Thoracic aorta (tissue), 2 donors: ENCODE data around the gene PKD1. TPM values are rescaled to one million over a fixed set of nuclear protein-coding genes. Genes with fewer than 3 reads are reported as not detected.

ENCODE experiments used
- ATAC-seq: fragments of 150-250 bp; one replicate; pipeline ENCODE4 v1.8.0; 2017; ENCODE audit warnings: low read depth; ENCODE audit not compliant: insufficient number of reproducible peaks, low FRiP score
- DNase-seq: peaks from one replicate; pipeline ENCODE4 v3.0.0-alpha.2; 2020; ENCODE audit warnings: low spot score
- H3K27ac ChIP-seq, 2 donors: fragments of 200-600 bp; sonication (generic); 1 replicate in 1 of 2; 2 replicates in 1 of 2; pipeline ENCODE4 v1.5.1; 2016; ENCODE audit warnings: mild to moderate bottlenecking in 2 of 2, moderate library complexity in 2 of 2
- H3K27me3 ChIP-seq: fragments of 200-600 bp; sonication (generic); replicated peaks from 2 replicates; pipeline ENCODE4 v1.6.0; 2016; ENCODE audit warnings: mild to moderate bottlenecking; ENCODE audit not compliant: insufficient read depth
- H3K36me3 ChIP-seq: fragments of 200-600 bp; sonication (generic); one replicate; pipeline ENCODE4 v1.5.1; 2016
- H3K4me1 ChIP-seq, 2 donors: fragments of 200-600 bp; sonication (generic); 1 replicate in 1 of 2; 2 replicates in 1 of 2; pipeline versions ENCODE4 v1.5.1 to v1.6.0; 2016; ENCODE audit warnings: low read depth in 2 of 2, mild to moderate bottlenecking in 1 of 2; ENCODE audit not compliant: control insufficient read depth in 1 of 2
- H3K4me3 ChIP-seq: fragments of 200-600 bp; sonication (generic); 2 replicates; pipeline ENCODE4 v1.5.1; 2016; ENCODE audit warnings: mild to moderate bottlenecking
- H3K9me3 ChIP-seq: fragments of 200-600 bp; sonication (generic); 2 replicates; pipeline ENCODE4 v1.5.1; 2016
- CTCF ChIP-seq: fragments of 200-600 bp; sonication (generic); IDR thresholded peaks from one replicate; pipeline ENCODE4 v1.5.1; 2019; ENCODE audit warnings: antibody characterized with exemption
- total RNA-seq, 2 donors: library from RNA; depleted of rRNA; stranded (reverse); fragments of >200 nt; gene quantifications; one replicate each; pipeline versions ENCODE4 v1.1.0 to v1.2.3, GENCODE V29; 2016

PKD1 gene
- total RNA-seq, 2 donors from 2014 or later: 838 to 1,071 TPM

- DNase-seq (no peak), ATAC-seq (no peak)
- no peak overlapping the region for H3K4me3 ChIP-seq
- H3K9me3 ChIP-seq: no peaks in the 10 kb centered on the region
- TF ChIP-seq CTCF: no peak
- H3K4me1 ChIP-seq: no peaks in the 10 kb centered on the region
- no peaks in the 10 kb centered on the region for H3K27me3 ChIP-seq
- peaks cover 42% of the 10 kb centered on the region for H3K36me3 ChIP-seq
- H3K27ac ChIP-seq: no peak overlapping the region
These were observed 38.2 kb upstream of the PKD1 start for GRCh38 chr16:2173916-2174315.

GRCh38 chr16:2173366-2173765 is 37.7 kb upstream of the PKD1 start:
- H3K9me3 ChIP-seq: no peaks in the 10 kb centered on the region
- H3K4me3 ChIP-seq: no peak overlapping the region
- no peaks in the 10 kb centered on the region for H3K4me1 ChIP-seq
- H3K27me3 ChIP-seq: no peaks in the 10 kb centered on the region
- no peak for ATAC-seq
- H3K27ac ChIP-seq: no peak overlapping the region
- no peak for TF ChIP-seq CTCF
- peaks cover 43% of the 10 kb centered on the region for H3K36me3 ChIP-seq
- no peak for DNase-seq

GRCh38 chr16:2172688-2173335 is 37.1 kb upstream of the PKD1 start:
- H3K4me1 ChIP-seq: no peaks in the 10 kb centered on the region
- peaks cover 48% of the 10 kb centered on the region for H3K36me3 ChIP-seq
- no peaks in the 10 kb centered on the region for H3K9me3 ChIP-seq
- TF ChIP-seq CTCF: no peak
- no peak overlapping the region for H3K27ac ChIP-seq
- no peak overlapping the region for H3K4me3 ChIP-seq
- DNase-seq (no peak), ATAC-seq (no peak)
- H3K27me3 ChIP-seq: no peaks in the 10 kb centered on the region

- Histone ChIP-seq H3K27me3 (no peaks in the 10 kb centered on the region), H3K9me3 (no peaks in the 10 kb centered on the region), H3K4me1 (no peaks in the 10 kb centered on the region), H3K4me3 (no peak overlapping the region), H3K27ac (no peak overlapping the region), H3K36me3 (peaks cover 48% of the 10 kb centered on the region)
- ATAC-seq: no peak
- DNase-seq: no peak
- TF ChIP-seq CTCF: no peak
These were observed 36.0 kb upstream of the PKD1 start for GRCh38 chr16:2171601-2172178.

GRCh38 chr16:2170587-2171435 is 35.1 kb upstream of the PKD1 start:
- Histone ChIP-seq H3K4me3 (peak overlapping the region; percentile 26), H3K4me1 (no peaks in the 10 kb centered on the region), H3K36me3 (peaks cover 42% of the 10 kb centered on the region), H3K9me3 (no peaks in the 10 kb centered on the region), H3K27me3 (no peaks in the 10 kb centered on the region), H3K27ac (no peak overlapping the region)
- no peak for TF ChIP-seq CTCF
- ATAC-seq: no peak
- DNase-seq: no peak
